SK-N-SH (cell line): Measurements from ENCODE around the gene ZNF236.

ENCODE experiments used
- CHD2 ChIP-seq: fragments of 150-350 bp; IDR thresholded peaks from 2 replicates; pipeline ENCODE4 v1.6.1; 2018; ENCODE audit warnings: low read length; ENCODE audit not compliant: partially characterized antibody
- CTCF ChIP-seq: fragments of 200-600 bp; sonication (generic); IDR thresholded peaks from 2 replicates; pipeline ENCODE4 v1.6.1; 2017; ENCODE audit warnings: antibody characterized with exemption, mild to moderate bottlenecking, moderate library complexity
- GABPA ChIP-seq: IDR thresholded peaks from 2 replicates; pipeline ENCODE4 v1.4.0; 2012; ENCODE audit warnings: low read depth, mild to moderate bottlenecking
- MAX ChIP-seq: IDR thresholded peaks from 2 replicates; pipeline ENCODE4 v1.4.0; 2012; ENCODE audit warnings: low read depth
- MXI1 ChIP-seq: IDR thresholded peaks from 2 replicates; pipeline ENCODE4 v1.6.1; 2012; ENCODE audit warnings: mild to moderate bottlenecking, low read depth, low read length, improper control_type of control experiment
- NRF1 ChIP-seq: IDR thresholded peaks from 2 replicates; pipeline ENCODE4 v1.6.1; 2012; ENCODE audit warnings: low read depth, mild to moderate bottlenecking, low read length
- RAD21 ChIP-seq: IDR thresholded peaks from 2 replicates; pipeline ENCODE4 v1.6.1; 2012; ENCODE audit warnings: mild to moderate bottlenecking, low read length
- RXRA ChIP-seq: IDR thresholded peaks from 2 replicates; pipeline ENCODE4 v1.4.0; 2012; ENCODE audit warnings: low read depth, mild to moderate bottlenecking, borderline replicate concordance
- TAF1 ChIP-seq: IDR thresholded peaks from 2 replicates; pipeline ENCODE4 v1.6.1; 2012; ENCODE audit warnings: low read depth, mild to moderate bottlenecking, low read length, moderate library complexity, borderline replicate concordance
- ZBTB33 ChIP-seq: IDR thresholded peaks from 2 replicates; pipeline ENCODE4 v1.4.0; 2012; ENCODE audit warnings: low read depth, borderline replicate concordance

- no peak for TF ChIP-seq CTCF
- TF ChIP-seq MXI1: no peak
- TF ChIP-seq RXRA: no peak
- TF ChIP-seq TAF1: no peak
- TF ChIP-seq RAD21: no peak
- no peak for TF ChIP-seq CHD2
- TF ChIP-seq GABPA: no peak
- no peak for TF ChIP-seq MAX
- TF ChIP-seq ZBTB33: no peak
- TF ChIP-seq NRF1: no peak
Measured at GRCh38 chr18:76982038-76982437, 159.7 kb downstream of the ZNF236 start.
